Calu3 (cell line): ENCODE measurements around the gene CRB1. TPM values are rescaled to one million over a fixed set of nuclear protein-coding genes. Genes with fewer than 3 reads are reported as not detected.

Experiments used
- BruUV-seq: library from RNA; stranded (reverse); fragments of 400-500 nt; replicated peaks from 2 replicates; lab custom pipeline; 2021; lab: Mats Ljungman, UMichigan
- CTCF ChIA-PET: fragments of 300-600 bp; sonication (Branson Sonifier 250); formaldehyde crosslinking; loops from one replicate; lab custom pipeline; 2022; ENCODE audit warnings: antibody characterized with exemption; lab: Charles Lee
- DNase-seq: peaks from one replicate; pipeline ENCODE4 v3.0.0; 2022
- H3K27ac Mint-ChIP-seq: one replicate; pipeline ENCODE4 v1.8.0; 2022; ENCODE audit warnings: mixed read lengths; ENCODE audit not compliant: unreplicated experiment
- H3K27me3 Mint-ChIP-seq: one replicate; pipeline ENCODE4 v1.8.0; 2022; ENCODE audit warnings: mixed read lengths; ENCODE audit not compliant: unreplicated experiment
- H3K36me3 Mint-ChIP-seq: one replicate; pipeline ENCODE4 v1.8.0; 2022; ENCODE audit warnings: mild to moderate bottlenecking, moderate library complexity, mixed read lengths; ENCODE audit not compliant: insufficient read depth, unreplicated experiment
- H3K4me1 Mint-ChIP-seq: one replicate; pipeline ENCODE4 v1.8.0; 2022; ENCODE audit warnings: mild to moderate bottlenecking, low read depth, mixed read lengths; ENCODE audit not compliant: unreplicated experiment
- H3K4me3 Mint-ChIP-seq: one replicate; pipeline ENCODE4 v1.8.0; 2022; ENCODE audit warnings: mild to moderate bottlenecking, low read depth, moderate library complexity, mixed read lengths; ENCODE audit not compliant: unreplicated experiment
- H3K9me3 Mint-ChIP-seq: one replicate; pipeline ENCODE4 v1.8.0; 2022; ENCODE audit warnings: low read depth, mixed read lengths; ENCODE audit not compliant: unreplicated experiment
- intact Hi-C: fragments of 100-400 bp; cut with micrococcal nuclease; formaldehyde crosslinking; loops from one replicate; pipeline ENCODE4 v1.10.0; 2022; ENCODE audit not compliant: unreplicated experiment
- total RNA-seq: library from RNA; stranded (reverse); gene quantifications from 2 replicates; pipeline ENCODE4 v1.2.3, GENCODE V29; 2022
- TF ChIP-seq, protein P1 (sequence below): fragments of 200-600 bp; IDR thresholded peaks from one replicate; pipeline ENCODE4 v1.8.0; 2022; ENCODE audit warnings: antibody characterized with exemption; ENCODE audit not compliant: unreplicated experiment

Gene CRB1
- total RNA-seq, 1 experiment from 2014 or later: not detected

- TF ChIP-seq, protein P1, sequence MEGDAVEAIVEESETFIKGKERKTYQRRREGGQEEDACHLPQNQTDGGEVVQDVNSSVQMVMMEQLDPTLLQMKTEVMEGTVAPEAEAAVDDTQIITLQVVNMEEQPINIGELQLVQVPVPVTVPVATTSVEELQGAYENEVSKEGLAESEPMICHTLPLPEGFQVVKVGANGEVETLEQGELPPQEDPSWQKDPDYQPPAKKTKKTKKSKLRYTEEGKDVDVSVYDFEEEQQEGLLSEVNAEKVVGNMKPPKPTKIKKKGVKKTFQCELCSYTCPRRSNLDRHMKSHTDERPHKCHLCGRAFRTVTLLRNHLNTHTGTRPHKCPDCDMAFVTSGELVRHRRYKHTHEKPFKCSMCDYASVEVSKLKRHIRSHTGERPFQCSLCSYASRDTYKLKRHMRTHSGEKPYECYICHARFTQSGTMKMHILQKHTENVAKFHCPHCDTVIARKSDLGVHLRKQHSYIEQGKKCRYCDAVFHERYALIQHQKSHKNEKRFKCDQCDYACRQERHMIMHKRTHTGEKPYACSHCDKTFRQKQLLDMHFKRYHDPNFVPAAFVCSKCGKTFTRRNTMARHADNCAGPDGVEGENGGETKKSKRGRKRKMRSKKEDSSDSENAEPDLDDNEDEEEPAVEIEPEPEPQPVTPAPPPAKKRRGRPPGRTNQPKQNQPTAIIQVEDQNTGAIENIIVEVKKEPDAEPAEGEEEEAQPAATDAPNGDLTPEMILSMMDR: no peak
- CTCF ChIA-PET: interaction anchor here (0.6 kb wide), 1 partner anchor 28 kb away, joined by 3 read pairs; no protein-coding TSS in a partner anchor
- Mint-ChIP-seq H3K4me3 (no peak overlapping the region), H3K4me1 (peaks cover 6% of the 10 kb centered on the region), H3K27me3 (no peaks in the 10 kb centered on the region), H3K36me3 (no peaks in the 10 kb centered on the region), H3K27ac (no peak overlapping the region), H3K9me3 (no peaks in the 10 kb centered on the region)
- intact Hi-C loops: no loop called here
- no TSS peak for BruUV-seq
- DNase-seq: no peak
Observed at GRCh38 chr1:197470330-197470729, 202.3 kb downstream of the CRB1 start.

DNA sequence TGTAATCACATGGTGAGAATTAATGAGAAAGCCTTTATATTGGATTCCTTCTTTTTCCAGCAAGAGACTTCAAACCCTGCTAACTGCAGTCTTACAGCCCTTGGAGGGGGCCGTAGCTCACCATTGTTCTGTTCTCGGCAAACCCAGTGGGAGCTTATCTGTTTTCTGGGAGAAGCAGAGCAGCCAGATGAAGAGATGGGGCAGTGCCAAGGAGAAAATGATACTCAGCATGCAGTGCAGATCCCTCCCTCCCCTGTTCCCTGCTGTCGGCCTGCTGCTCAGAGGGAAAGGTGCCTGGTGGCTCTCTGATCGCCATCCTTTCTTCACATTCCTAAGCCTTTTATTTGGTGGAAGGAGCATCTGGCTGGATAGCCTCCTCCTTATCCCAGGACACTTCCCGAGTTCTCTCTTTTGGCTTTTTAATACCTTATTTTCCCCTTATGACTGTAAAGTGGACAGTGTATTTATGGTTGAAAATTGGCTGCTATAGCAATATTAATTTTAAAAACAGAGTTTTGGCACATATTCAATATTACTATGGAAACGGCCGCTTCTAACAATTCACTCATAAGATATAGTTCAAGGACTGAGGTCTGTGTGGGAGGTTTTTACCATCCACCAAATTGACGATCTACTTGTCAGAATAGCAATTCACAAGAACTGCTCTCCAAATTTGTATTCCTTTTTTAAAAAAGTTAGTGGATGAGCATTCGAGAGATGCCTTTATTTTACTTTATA, 203.4 kb downstream of the CRB1 start:
- H3K9me3 Mint-ChIP-seq: no peaks in the 10 kb centered on the region
- TF ChIP-seq, protein P1: no peak
- intact Hi-C loops: no loop called here
- CTCF ChIA-PET: no interaction called here
- no peak overlapping the region for H3K4me3 Mint-ChIP-seq
- H3K4me1 Mint-ChIP-seq: peaks cover 12% of the 10 kb centered on the region
- no peaks in the 10 kb centered on the region for H3K36me3 Mint-ChIP-seq
- no peak for DNase-seq
- H3K27me3 Mint-ChIP-seq: no peaks in the 10 kb centered on the region
- BruUV-seq: no TSS peak
- H3K27ac Mint-ChIP-seq: no peak overlapping the region

GRCh38 chr1:197472141-197472540, 204.1 kb downstream of the CRB1 start:
- H3K27me3 Mint-ChIP-seq: no peaks in the 10 kb centered on the region
- intact Hi-C loops: no loop called here
- H3K4me1 Mint-ChIP-seq: peaks cover 12% of the 10 kb centered on the region
- TF ChIP-seq, protein P1: no peak
- CTCF ChIA-PET: no interaction called here
- H3K36me3 Mint-ChIP-seq: no peaks in the 10 kb centered on the region
- no peak overlapping the region for H3K4me3 Mint-ChIP-seq
- no peak overlapping the region for H3K27ac Mint-ChIP-seq
- BruUV-seq: no TSS peak
- H3K9me3 Mint-ChIP-seq: no peaks in the 10 kb centered on the region
- no peak for DNase-seq

GRCh38 chr1:197480446-197480845, 212.4 kb downstream of the CRB1 start:
- H3K36me3 Mint-ChIP-seq: no peaks in the 10 kb centered on the region

More at GRCh38 chr1:197480446-197480845, 212.4 kb downstream of the CRB1 start:
- TF ChIP-seq, protein P1: no peak
- CTCF ChIA-PET: no interaction called here
- intact Hi-C loops: no loop called here
- no peak overlapping the region for H3K27ac Mint-ChIP-seq
- DNase-seq: no peak
- no peaks in the 10 kb centered on the region for H3K9me3 Mint-ChIP-seq
- no peaks in the 10 kb centered on the region for H3K27me3 Mint-ChIP-seq
- peaks cover 17% of the 10 kb centered on the region for H3K4me1 Mint-ChIP-seq
- BruUV-seq: no TSS peak
- H3K4me3 Mint-ChIP-seq: no peak overlapping the region
